Body of pancreas (tissue), 4 donors: Measurements from ENCODE around the gene MAGI3.

Source experiments
- CTCF ChIP-seq, 7 experiments: fragments of 450-650 bp in 4 of 7; fragments of 200-600 bp in 3 of 7; sonication (generic) in 3 of 7; IDR thresholded peaks; one replicate each; pipeline ENCODE4 v1.5.1; 2016 to 2019; ENCODE audit warnings: antibody characterized with exemption in 7 of 7
- POLR2A ChIP-seq, 3 donors: fragments of 450-650 bp; IDR thresholded peaks; one replicate each; pipeline ENCODE4 v1.6.1; 2016; ENCODE audit warnings: antibody characterized with exemption in 3 of 3, mild to moderate bottlenecking in 2 of 3

- no peak for TF ChIP-seq CTCF (IDR thresholded peaks at IDR 0.05)
- TF ChIP-seq POLR2A (IDR thresholded peaks at IDR 0.05), result no peak
Measured at GRCh38 chr1:113686891-113687618, 296.7 kb downstream of the MAGI3 start.
